Measurements from ENCODE around the gene FFAR2. TPM values are rescaled to one million over a fixed set of nuclear protein-coding genes. Genes with fewer than 3 reads are reported as not detected.

Gene FFAR2
- total and polyA plus RNA-seq, 2 donors from 2014 or later, result 0.22 TPM; not detected in 1

GRCh38 chr19:35458731-35459391 lies 10.8 kb downstream of the FFAR2 start:
- Histone ChIP-seq H3K27ac (ENCODE audit: low read depth in 2 of 2, low read length in 2 of 2) (peak overlapping the region in 1 of 2 donors; percentile 72), H3K4me3 (ENCODE audit: low read length in 3 of 3) (no peak overlapping the region), H3K36me3 (ENCODE audit: control insufficient read depth in 2 of 3, insufficient read depth in 3 of 3, low read length in 3 of 3) (no peaks in the 10 kb centered on the region), H3K4me1 (ENCODE audit: control insufficient read depth in 2 of 3, insufficient read depth in 2 of 3, low read depth in 1 of 3, low read length in 3 of 3) (peaks cover 5 to 17% (median 11%) of the 10 kb centered on the region in 3 donors), H3K27me3 (ENCODE audit: control insufficient read depth, insufficient read depth, low read length) (no peaks in the 10 kb centered on the region), H3K9me3 (ENCODE audit: control insufficient read depth in 2 of 3, insufficient read depth in 1 of 3, low read length in 3 of 3) (no peaks in the 10 kb centered on the region), H3K9ac (ENCODE audit: low read length in 3 of 3) (no peak overlapping the region)
- DNase-seq, result peak in 2 of 5 donors; percentile 34 to 44
- TF ChIP-seq, protein P1, sequence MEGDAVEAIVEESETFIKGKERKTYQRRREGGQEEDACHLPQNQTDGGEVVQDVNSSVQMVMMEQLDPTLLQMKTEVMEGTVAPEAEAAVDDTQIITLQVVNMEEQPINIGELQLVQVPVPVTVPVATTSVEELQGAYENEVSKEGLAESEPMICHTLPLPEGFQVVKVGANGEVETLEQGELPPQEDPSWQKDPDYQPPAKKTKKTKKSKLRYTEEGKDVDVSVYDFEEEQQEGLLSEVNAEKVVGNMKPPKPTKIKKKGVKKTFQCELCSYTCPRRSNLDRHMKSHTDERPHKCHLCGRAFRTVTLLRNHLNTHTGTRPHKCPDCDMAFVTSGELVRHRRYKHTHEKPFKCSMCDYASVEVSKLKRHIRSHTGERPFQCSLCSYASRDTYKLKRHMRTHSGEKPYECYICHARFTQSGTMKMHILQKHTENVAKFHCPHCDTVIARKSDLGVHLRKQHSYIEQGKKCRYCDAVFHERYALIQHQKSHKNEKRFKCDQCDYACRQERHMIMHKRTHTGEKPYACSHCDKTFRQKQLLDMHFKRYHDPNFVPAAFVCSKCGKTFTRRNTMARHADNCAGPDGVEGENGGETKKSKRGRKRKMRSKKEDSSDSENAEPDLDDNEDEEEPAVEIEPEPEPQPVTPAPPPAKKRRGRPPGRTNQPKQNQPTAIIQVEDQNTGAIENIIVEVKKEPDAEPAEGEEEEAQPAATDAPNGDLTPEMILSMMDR (IDR thresholded peaks at IDR 0.05; ENCODE audit: borderline replicate concordance, extremely low read depth, insufficient read depth), result no peak
- intact Hi-C loops (cut with DNase I), result no loop called here
- no peak for FAIRE-seq

GRCh38 chr19:35459414-35460082 lies 11.5 kb downstream of the FFAR2 start:
- no peaks in the 10 kb centered on the region for H3K27me3 ChIP-seq (ENCODE audit: control insufficient read depth, insufficient read depth, low read length)
- no peak overlapping the region for H3K4me3 ChIP-seq (ENCODE audit: low read length in 3 of 3)
- H3K36me3 ChIP-seq (ENCODE audit: control insufficient read depth in 2 of 3, insufficient read depth in 3 of 3, low read length in 3 of 3), result no peaks in the 10 kb centered on the region
- H3K27ac ChIP-seq (ENCODE audit: low read depth in 2 of 2, low read length in 2 of 2), result peak overlapping the region in 1 of 2 donors; percentile 72
- peaks cover 5 to 17% (median 11%) of the 10 kb centered on the region in 3 donors for H3K4me1 ChIP-seq (ENCODE audit: control insufficient read depth in 2 of 3, insufficient read depth in 2 of 3, low read depth in 1 of 3, low read length in 3 of 3)
- H3K9me3 ChIP-seq (ENCODE audit: control insufficient read depth in 2 of 3, insufficient read depth in 1 of 3, low read length in 3 of 3), result no peaks in the 10 kb centered on the region
- DNase-seq (peak in 4 of 5 donors; percentile 22 to 84 (median 65)), FAIRE-seq (no peak)
- TF ChIP-seq, protein P1 (IDR thresholded peaks at IDR 0.05; ENCODE audit: borderline replicate concordance, extremely low read depth, insufficient read depth), result no peak
- intact Hi-C loops (cut with DNase I), result loop anchor here (10.0 kb wide), 1 partner anchor 105 kb away; the partner anchor contains the start of gene FFAR3
- H3K9ac ChIP-seq (ENCODE audit: low read length in 3 of 3), result no peak overlapping the region

DNA sequence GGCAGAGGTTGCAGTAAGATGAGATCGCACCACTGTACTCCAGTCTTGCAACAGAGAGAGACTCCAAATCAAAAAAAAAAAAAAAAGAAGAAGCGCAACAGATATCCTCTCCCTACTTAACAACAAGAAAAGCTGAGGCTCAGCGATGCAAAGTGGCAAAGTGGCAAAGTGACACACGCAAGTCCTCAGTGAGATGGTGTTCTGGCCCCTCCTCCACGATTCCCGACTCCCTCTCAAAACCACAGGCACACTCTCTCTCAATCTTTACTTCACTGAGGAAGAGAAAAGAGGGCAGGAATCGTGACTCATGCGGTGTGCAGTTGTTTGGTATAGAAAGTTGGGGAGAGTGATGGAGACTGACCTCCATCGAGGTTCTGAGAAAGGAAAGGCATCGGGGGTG lies 12.6 kb downstream of the FFAR2 start:
- Histone ChIP-seq H3K36me3 (ENCODE audit: control insufficient read depth in 2 of 3, insufficient read depth in 3 of 3, low read length in 3 of 3) (no peaks in the 10 kb centered on the region), H3K27me3 (ENCODE audit: control insufficient read depth, insufficient read depth, low read length) (no peaks in the 10 kb centered on the region), H3K4me1 (ENCODE audit: control insufficient read depth in 2 of 3, insufficient read depth in 2 of 3, low read depth in 1 of 3, low read length in 3 of 3) (peaks cover 5 to 17% (median 11%) of the 10 kb centered on the region in 3 donors), H3K9ac (ENCODE audit: low read length in 3 of 3) (no peak overlapping the region), H3K27ac (ENCODE audit: low read depth in 2 of 2, low read length in 2 of 2) (no peak overlapping the region), H3K4me3 (ENCODE audit: low read length in 3 of 3) (no peak overlapping the region), H3K9me3 (ENCODE audit: control insufficient read depth in 2 of 3, insufficient read depth in 1 of 3, low read length in 3 of 3) (no peaks in the 10 kb centered on the region)
- TF ChIP-seq, protein P1 (IDR thresholded peaks at IDR 0.05; ENCODE audit: borderline replicate concordance, extremely low read depth, insufficient read depth), result no peak
- no peak for DNase-seq
- no peak for FAIRE-seq
- intact Hi-C loops (cut with DNase I), result loop anchor here (10.0 kb wide), 1 partner anchor 106 kb away; the partner anchor contains the start of gene FFAR3
